Mesendoderm (in vitro differentiated cells): Measurements from ENCODE around the gene KIF5C.

ENCODE experiments used
- DNase-seq: peaks from one replicate; pipeline ENCODE4 v3.0.0; 2013
- H2AK5ac ChIP-seq: 2 replicates; pipeline ENCODE4 v1.6.1; 2013; ENCODE audit warnings: low read length, inconsistent platforms
- H2BK120ac ChIP-seq: 2 replicates; pipeline ENCODE4 v1.6.1; 2013; ENCODE audit warnings: low read depth, mild to moderate bottlenecking, low read length, moderate library complexity, mixed read lengths
- H2BK15ac ChIP-seq: replicated peaks from 2 replicates; pipeline ENCODE4 v1.6.1; 2013; ENCODE audit warnings: low read depth, mild to moderate bottlenecking, moderate library complexity
- H2BK5ac ChIP-seq: 2 replicates; pipeline ENCODE4 v1.6.1; 2013; ENCODE audit warnings: low read length, inconsistent platforms
- H3K18ac ChIP-seq: 2 replicates; pipeline ENCODE4 v1.6.1; 2013; ENCODE audit warnings: mild to moderate bottlenecking, low read length, mixed read lengths
- H3K23ac ChIP-seq: one replicate; pipeline ENCODE4 v1.6.1; 2013; ENCODE audit warnings: low read length
- H3K27ac ChIP-seq: 2 replicates; pipeline ENCODE4 v1.5.1; 2013; ENCODE audit warnings: low read depth, mild to moderate bottlenecking, inconsistent platforms, low read length, moderate library complexity
- H3K27me3 ChIP-seq: 2 replicates; pipeline ENCODE4 v1.6.1; 2013; ENCODE audit warnings: low read length, control low read depth, mild to moderate bottlenecking, inconsistent platforms; ENCODE audit not compliant: insufficient read depth, poor library complexity
- H3K36me3 ChIP-seq: 2 replicates; pipeline ENCODE4 v1.6.1; 2013; ENCODE audit warnings: low read length, inconsistent platforms; ENCODE audit not compliant: control insufficient read depth, insufficient read depth
- H3K4ac ChIP-seq: one replicate; pipeline ENCODE4 v1.6.1; 2013; ENCODE audit warnings: low read depth, mild to moderate bottlenecking, low read length, moderate library complexity
- H3K4me1 ChIP-seq: 2 replicates; pipeline ENCODE4 v1.6.1; 2013; ENCODE audit warnings: low read depth, low read length, inconsistent platforms; ENCODE audit not compliant: control insufficient read depth
- H3K4me2 ChIP-seq: 2 replicates; pipeline ENCODE4 v1.6.1; 2013; ENCODE audit warnings: low read length
- H3K4me3 ChIP-seq: 2 replicates; pipeline ENCODE4 v1.5.1; 2013; ENCODE audit warnings: mild to moderate bottlenecking, low read length
- H3K56ac ChIP-seq: one replicate; pipeline ENCODE4 v1.6.1; 2013; ENCODE audit warnings: low read length
- H3K79me1 ChIP-seq: 2 replicates; pipeline ENCODE4 v1.6.1; 2013; ENCODE audit warnings: low read length, inconsistent platforms
- H3K79me2 ChIP-seq: 2 replicates; pipeline ENCODE4 v1.6.1; 2013; ENCODE audit warnings: mild to moderate bottlenecking, low read length; ENCODE audit not compliant: control insufficient read depth, insufficient read depth
- H3K9ac ChIP-seq: 2 replicates; pipeline ENCODE4 v1.6.1; 2013; ENCODE audit warnings: low read length, inconsistent platforms
- H4K5ac ChIP-seq: one replicate; pipeline ENCODE4 v1.6.1; 2013; ENCODE audit warnings: low read length
- H4K8ac ChIP-seq: one replicate; pipeline ENCODE4 v1.6.1; 2013; ENCODE audit warnings: low read depth, mild to moderate bottlenecking, control low read depth, low read length, moderate library complexity
- WGBS: extraction: QIAGEN DNeasy Blood & Tissue Kit; methylation state at CpG from one replicate; pipeline ENCODE4 v1.1.7; 2013; ENCODE audit warnings: low lambda C conversion rate, missing lambda C conversion rate; ENCODE audit not compliant: insufficient coverage; ENCODE audit errors: extremely low coverage; 5-methylcytosine and 5-hydroxymethylcytosine counted together

The KIF5C gene

GRCh38 chr2:149001496-149001895 lies 126.5 kb downstream of the KIF5C start:
- H2AK5ac ChIP-seq: no peak overlapping the region
- H3K27ac ChIP-seq: no peak overlapping the region
- peak overlapping the region; percentile 22 for H3K56ac ChIP-seq
- H3K36me3 ChIP-seq: peaks cover 5% of the 10 kb centered on the region
- peaks cover 16% of the 10 kb centered on the region for H3K4me1 ChIP-seq
- H2BK15ac ChIP-seq: no peak overlapping the region
- no peak overlapping the region for H3K4ac ChIP-seq
- no peak overlapping the region for H3K4me3 ChIP-seq
- WGBS: no CpG with 5 or more reads among the region's 7 CpGs
- H3K18ac ChIP-seq: no peak overlapping the region
- H2BK120ac ChIP-seq: no peak overlapping the region
- no peak for DNase-seq
- no peak overlapping the region for H4K8ac ChIP-seq
- H3K79me2 ChIP-seq: no peaks in the 10 kb centered on the region
- H3K27me3 ChIP-seq: no peaks in the 10 kb centered on the region
- no peaks in the 10 kb centered on the region for H3K79me1 ChIP-seq
- H3K23ac ChIP-seq: no peak overlapping the region
- H3K9ac ChIP-seq: no peak overlapping the region
- H3K4me2 ChIP-seq: no peak overlapping the region
- no peak overlapping the region for H4K5ac ChIP-seq
- H2BK5ac ChIP-seq: peak overlapping the region; percentile 44

GRCh38 chr2:149002378-149002890 lies 127.4 kb downstream of the KIF5C start:
- no peak overlapping the region for H3K18ac ChIP-seq
- H3K27ac ChIP-seq: no peak overlapping the region
- no peak overlapping the region for H3K23ac ChIP-seq
- H3K27me3 ChIP-seq: no peaks in the 10 kb centered on the region
- peaks cover 16% of the 10 kb centered on the region for H3K4me1 ChIP-seq
- H3K4ac ChIP-seq: no peak overlapping the region
- no peak overlapping the region for H2BK5ac ChIP-seq
- H2BK15ac ChIP-seq: no peak overlapping the region
- no peak overlapping the region for H3K56ac ChIP-seq
- DNase-seq: no peak
- H3K36me3 ChIP-seq: peaks cover 5% of the 10 kb centered on the region
- no peak overlapping the region for H4K5ac ChIP-seq
- H2BK120ac ChIP-seq: no peak overlapping the region
- no peak overlapping the region for H3K4me2 ChIP-seq
- H3K79me2 ChIP-seq: no peaks in the 10 kb centered on the region
- no peak overlapping the region for H3K9ac ChIP-seq
- H4K8ac ChIP-seq: no peak overlapping the region
- H3K4me3 ChIP-seq: no peak overlapping the region
- no peaks in the 10 kb centered on the region for H3K79me1 ChIP-seq
- WGBS: 100% methylated on average over 3 of the region's 14 CpGs
- H2AK5ac ChIP-seq: no peak overlapping the region

- Histone ChIP-seq H2BK5ac (no peak overlapping the region), H3K56ac (no peak overlapping the region), H4K5ac (no peak overlapping the region), H3K27me3 (no peaks in the 10 kb centered on the region), H2BK120ac (no peak overlapping the region), H2AK5ac (no peak overlapping the region), H3K27ac (no peak overlapping the region), H3K79me2 (no peaks in the 10 kb centered on the region), H3K4ac (no peak overlapping the region), H3K36me3 (peaks cover 5% of the 10 kb centered on the region), H4K8ac (no peak overlapping the region), H3K23ac (no peak overlapping the region), H3K9ac (no peak overlapping the region), H3K79me1 (no peaks in the 10 kb centered on the region), H2BK15ac (no peak overlapping the region), H3K4me1 (peaks cover 16% of the 10 kb centered on the region), H3K18ac (no peak overlapping the region), H3K4me2 (no peak overlapping the region), H3K4me3 (no peak overlapping the region)
- no peak for DNase-seq
- WGBS: no CpG with 5 or more reads among the region's 31 CpGs
These were observed 128.1 kb downstream of the KIF5C start for GRCh38 chr2:149002891-149003740.

- Histone ChIP-seq H2BK15ac (no peak overlapping the region), H3K4ac (no peak overlapping the region), H3K79me1 (no peaks in the 10 kb centered on the region), H4K5ac (no peak overlapping the region), H3K4me1 (peaks cover 10% of the 10 kb centered on the region), H2BK5ac (no peak overlapping the region), H3K9ac (no peak overlapping the region), H3K27ac (no peak overlapping the region), H3K36me3 (peaks cover 5% of the 10 kb centered on the region), H2AK5ac (no peak overlapping the region), H3K79me2 (no peaks in the 10 kb centered on the region), H3K23ac (no peak overlapping the region), H3K4me3 (no peak overlapping the region), H3K4me2 (no peak overlapping the region), H3K18ac (no peak overlapping the region), H2BK120ac (no peak overlapping the region), H4K8ac (no peak overlapping the region), H3K27me3 (no peaks in the 10 kb centered on the region), H3K56ac (no peak overlapping the region)
- DNase-seq: no peak
- no CpG with 5 or more reads among the region's 3 CpGs for WGBS
These were observed 129.8 kb downstream of the KIF5C start for GRCh38 chr2:149004836-149005235.

GRCh38 chr2:149005471-149006077 lies 130.5 kb downstream of the KIF5C start:
- no peaks in the 10 kb centered on the region for H3K79me2 ChIP-seq
- WGBS: no CpG with 5 or more reads among the region's 6 CpGs

More at GRCh38 chr2:149005471-149006077, 130.5 kb downstream of the KIF5C start:
- H3K4me2 ChIP-seq: no peak overlapping the region
- H3K27ac ChIP-seq: no peak overlapping the region
- H4K5ac ChIP-seq: no peak overlapping the region
- no peaks in the 10 kb centered on the region for H3K79me1 ChIP-seq
- no peak overlapping the region for H3K18ac ChIP-seq
- DNase-seq: no peak
- H3K56ac ChIP-seq: no peak overlapping the region
- no peak overlapping the region for H2BK15ac ChIP-seq
- no peak overlapping the region for H2AK5ac ChIP-seq
- no peak overlapping the region for H2BK5ac ChIP-seq
- no peaks in the 10 kb centered on the region for H3K27me3 ChIP-seq
- H3K9ac ChIP-seq: no peak overlapping the region
- H3K4ac ChIP-seq: no peak overlapping the region
- no peak overlapping the region for H2BK120ac ChIP-seq
- H3K4me1 ChIP-seq: peaks cover 5% of the 10 kb centered on the region
- no peak overlapping the region for H3K4me3 ChIP-seq
- H4K8ac ChIP-seq: no peak overlapping the region
- H3K36me3 ChIP-seq: peaks cover 5% of the 10 kb centered on the region
- no peak overlapping the region for H3K23ac ChIP-seq
